Stimulated activated CD8-positive, alpha-beta memory T cell treated with anti-CD3 and anti-CD28 coated beads, Interleukin-7, amount 100 ng/mL, for 4 hours (primary cell): ENCODE measurements around the gene TAB2.

Source experiments
- DNase-seq, 2 donors: peaks; one replicate each; pipeline ENCODE4 v3.0.0-alpha.2; 2020; ENCODE audit warnings: low read depth in 2 of 2

The TAB2 gene

DNA sequence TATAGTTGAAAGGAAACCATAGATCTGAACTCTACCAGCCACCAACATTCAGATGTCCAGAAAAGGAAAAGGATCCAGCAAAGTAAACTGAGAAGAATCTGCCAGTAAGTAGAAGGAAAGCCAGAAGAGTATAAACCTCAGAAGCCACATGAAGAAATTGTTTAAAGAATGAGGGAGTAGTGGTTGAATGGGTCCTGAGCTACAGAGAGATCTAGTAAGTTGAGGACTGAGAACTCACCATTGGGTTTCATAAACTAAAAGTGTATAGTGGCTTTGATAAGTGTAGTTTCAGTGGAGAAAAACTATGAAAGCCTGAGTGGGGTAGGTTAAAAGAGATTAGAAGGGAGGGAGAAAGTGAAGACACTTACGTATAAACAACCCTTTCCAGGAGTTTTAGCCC is 50.6 kb downstream of the TAB2 start:
- DNase-seq: no peak

DNA sequence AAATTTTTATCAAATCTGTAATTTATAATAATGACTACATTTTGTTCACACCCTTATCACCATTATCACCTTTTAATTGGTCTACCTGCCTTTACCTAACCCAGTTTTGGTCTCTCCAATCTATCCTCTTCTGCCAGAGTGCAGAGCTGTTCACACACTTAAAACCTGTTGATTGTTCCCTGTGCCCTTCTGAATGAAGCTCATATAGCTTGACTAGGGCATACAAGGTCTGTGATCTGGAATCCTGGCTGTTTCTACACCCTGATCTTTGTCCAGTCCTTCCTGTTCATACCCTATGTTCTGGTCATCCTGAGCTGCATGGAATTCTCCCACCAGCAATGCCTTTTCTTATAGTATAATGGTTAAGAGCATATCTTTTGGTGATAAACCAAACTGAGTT is 53.6 kb downstream of the TAB2 start:
- DNase-seq: no peak

DNA sequence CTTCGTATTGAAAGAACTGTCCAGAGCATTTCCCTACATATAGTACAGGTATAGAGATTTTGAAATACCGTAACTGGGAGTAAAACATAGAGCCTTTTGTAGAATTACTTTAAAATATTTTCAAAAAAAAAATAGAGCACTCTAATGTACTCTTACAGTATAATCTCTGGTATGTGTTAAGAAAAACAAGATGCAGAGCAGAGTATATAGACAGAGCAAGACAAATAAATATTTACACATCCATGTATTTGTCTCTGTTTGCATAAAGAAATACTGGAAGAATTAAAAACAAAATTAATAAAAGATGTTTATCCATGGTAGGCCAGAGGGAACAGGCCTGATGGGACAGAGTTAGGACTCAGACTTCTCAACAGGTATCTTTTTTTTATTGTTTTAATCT is 54.5 kb downstream of the TAB2 start:
- DNase-seq: no peak

DNA sequence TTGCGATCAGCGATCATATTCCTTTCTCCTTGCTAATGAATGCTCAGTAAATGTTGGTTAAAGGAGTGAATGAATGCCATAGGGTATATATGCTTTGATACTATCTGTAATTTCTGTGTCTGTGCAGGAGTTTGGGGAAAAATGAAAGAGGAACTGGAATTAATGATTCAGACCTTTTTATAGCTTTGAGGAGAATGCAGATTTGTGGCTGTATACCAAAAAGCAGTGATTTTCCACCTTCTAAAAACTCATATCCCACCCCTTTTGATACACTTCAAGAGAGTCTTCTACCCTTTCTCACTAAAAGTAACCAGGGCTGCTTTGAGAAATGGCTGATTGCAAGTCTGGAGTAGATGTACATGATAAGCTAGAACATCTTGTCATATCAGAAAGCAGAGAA is 56.0 kb downstream of the TAB2 start:
- DNase-seq: no peak

DNA sequence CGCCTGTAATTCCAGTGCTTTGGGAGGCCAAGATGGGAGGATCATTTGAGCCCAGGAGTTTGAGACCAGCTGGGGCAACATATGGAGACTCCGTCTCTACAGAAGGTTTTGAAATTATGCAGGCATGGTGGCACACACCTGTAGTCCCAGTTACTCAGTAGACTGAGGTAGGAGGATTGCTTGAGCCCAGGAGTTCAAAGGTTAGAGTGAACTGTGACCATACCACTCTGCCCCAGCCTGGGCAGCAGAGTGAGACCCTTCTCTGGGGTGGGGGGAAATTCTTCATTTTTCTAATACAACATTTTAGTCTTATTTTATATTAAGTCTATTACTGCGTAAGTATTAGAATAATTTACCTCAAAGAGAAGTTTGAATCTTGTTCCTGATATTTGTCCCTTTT is 62.5 kb downstream of the TAB2 start:
- no peak for DNase-seq

DNA sequence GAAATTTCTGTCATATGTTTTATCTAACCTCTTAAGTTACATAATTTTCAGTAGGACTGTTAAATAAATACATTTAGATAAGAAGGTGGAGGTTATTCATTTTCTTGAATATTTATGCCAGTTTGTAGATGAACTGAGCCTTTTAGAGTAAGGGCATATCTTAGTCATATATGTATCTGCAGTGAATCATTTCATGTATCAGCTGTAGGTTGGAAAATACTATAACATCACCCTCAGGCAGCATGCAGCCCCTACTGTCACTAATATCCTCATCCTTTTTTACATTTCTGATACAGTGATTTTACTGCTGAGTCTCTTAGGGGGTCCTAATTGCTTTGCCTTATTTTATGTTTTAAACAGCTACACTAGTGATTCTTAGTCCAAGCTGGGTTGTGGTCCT is 63.0 kb downstream of the TAB2 start:
- no peak for DNase-seq

DNA sequence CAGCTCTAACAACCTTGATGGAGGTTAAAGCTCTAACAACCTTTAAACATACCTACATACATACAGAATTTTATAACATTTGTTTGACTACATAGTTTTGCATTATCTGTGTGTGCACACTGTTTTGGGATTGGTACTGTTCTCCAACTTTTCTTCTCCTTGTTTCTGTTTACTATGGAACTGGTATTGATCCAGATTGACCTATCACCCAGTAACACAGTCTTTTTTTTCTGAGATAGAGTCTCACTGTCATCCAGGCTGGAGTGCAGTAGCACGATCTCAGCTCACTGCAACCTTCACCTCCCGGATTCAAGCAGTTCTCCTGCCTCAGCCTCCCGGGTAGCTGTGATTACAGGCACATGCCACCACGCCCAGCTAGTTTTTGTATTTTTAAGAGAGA is 65.9 kb downstream of the TAB2 start:
- no peak for DNase-seq

DNA sequence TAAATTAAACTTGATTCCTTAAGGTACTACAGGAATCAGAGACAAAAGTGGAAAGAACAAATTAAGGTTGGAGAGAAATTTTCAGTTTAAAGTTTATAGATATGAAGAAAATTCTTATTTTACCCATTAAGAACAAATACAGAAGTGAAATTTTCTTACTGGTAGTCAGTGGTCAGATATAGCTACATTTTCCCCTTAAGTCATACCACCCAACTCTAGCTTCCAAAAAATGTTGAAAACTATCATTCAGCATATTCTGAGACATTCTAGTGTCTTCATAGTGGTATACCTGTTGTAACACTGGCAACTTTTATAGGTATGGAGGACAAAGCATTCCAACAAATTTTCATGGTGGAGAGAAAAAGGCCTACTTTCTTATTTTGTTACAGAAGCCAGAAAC is 67.0 kb downstream of the TAB2 start:
- DNase-seq: no peak

DNA sequence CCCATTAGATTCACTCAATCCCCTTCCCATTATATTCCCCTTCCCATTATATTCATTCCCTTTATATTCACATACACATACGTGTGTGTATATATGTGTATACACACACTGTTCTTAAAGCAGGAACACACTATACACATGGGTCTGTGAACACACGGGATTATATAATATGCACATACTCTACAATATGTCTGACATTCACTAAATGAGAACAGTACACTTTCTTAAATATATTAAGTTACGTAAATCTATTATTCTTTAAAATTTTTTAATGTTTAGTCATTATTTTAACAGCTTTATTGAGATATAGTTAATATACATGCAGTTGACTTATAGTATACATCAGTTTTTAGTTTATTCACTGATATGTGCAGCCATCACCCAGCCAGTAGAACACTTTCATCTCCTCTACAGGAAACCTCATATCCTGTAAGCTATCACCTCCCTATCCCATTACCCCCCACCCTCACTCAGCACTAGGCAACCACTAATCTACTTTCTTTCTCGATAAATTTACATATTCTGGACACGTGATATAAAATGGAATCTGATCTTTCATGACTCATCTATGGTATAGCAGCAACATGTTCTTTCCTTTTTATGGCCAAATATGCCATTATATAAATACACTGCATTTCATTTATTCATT is 68.6 kb downstream of the TAB2 start:
- DNase-seq: no peak

DNA sequence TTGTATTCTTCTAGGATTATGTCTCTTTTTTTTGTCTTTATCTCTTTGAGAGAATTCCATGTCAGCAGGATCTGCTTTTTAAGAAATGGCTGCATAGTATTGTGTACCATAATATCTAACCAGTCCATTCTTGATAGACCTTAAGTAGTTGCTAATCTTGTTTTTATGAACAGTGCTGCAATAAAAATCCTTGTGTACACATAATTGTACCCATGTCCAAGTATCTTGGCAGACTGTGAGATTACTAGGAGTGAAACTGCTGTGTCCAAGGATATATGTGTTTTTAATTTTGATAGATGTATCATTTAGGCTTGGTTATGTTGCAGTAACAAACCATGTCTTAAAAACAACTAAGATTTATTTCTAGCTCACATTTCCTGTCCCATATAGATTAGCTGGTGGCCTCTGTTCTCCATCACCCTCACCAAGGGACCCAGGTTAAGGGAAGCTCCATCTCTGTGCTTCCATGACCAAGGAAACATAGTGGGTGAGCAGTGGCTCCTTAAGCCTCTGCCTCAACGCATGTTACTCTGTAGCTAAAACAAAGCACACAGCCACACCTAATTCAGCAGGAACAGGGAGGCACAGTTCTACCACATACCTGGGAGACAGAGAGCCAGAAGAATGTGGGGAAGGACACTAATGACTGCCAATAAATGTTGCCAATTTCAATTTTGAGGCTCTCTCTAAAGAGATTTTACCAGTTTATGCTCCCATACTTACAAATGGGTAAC is 70.4 kb downstream of the TAB2 start:
- DNase-seq: no peak

DNA sequence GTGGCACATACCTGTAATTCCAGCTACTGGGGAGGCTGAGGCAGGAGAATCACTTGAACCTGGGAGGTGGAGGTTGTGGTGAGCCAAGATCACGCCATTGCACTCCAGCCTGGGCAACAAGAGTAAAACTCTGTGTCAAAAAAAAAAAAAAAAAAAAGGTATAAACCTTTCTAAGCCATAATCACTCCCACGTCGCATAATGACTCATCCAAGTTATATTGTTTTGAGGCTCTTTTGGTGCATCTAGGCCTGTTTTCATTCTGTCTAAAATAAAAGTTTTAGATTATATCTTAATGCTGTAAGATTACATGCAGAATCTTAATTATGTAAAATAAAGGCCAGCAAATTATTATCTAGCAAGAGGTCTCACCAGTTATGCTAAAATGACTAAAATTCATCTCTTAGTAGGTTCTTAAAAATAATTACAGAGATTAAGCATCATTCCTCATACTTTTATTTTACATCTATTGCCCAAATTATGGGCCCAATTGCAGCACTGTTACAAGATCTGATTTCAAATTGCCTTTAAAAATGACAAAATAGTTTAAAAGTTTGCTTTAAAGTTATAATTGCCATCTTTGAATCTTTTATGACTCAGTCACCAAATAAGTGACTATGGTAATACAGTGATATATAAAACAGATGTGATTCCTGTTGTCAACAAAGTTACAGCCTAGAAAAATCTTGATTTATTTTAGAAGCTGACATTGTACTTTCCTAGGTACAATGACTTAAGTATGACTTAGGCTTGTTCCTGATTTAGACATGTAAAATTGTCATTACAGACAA is 72.2 kb downstream of the TAB2 start:
- no peak for DNase-seq

DNA sequence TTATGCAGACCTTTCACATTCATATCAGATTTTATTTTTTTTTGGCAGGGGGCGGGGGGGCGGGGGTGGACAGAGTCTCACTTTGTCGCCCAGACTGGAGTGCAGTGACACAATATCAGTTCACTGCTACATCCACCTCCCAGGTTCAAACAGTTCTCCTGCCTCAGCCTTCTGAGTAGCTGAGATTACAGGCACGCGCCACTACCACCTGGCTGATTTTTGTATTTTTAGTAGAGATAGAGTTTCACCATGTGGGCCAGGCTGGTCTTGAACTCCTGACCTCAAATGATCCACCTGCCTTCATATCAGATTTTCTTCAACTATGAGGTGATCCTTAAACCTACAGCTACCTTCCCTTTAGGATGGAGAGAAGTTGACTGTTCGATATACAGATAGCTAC is 74.6 kb downstream of the TAB2 start:
- DNase-seq: no peak

DNA sequence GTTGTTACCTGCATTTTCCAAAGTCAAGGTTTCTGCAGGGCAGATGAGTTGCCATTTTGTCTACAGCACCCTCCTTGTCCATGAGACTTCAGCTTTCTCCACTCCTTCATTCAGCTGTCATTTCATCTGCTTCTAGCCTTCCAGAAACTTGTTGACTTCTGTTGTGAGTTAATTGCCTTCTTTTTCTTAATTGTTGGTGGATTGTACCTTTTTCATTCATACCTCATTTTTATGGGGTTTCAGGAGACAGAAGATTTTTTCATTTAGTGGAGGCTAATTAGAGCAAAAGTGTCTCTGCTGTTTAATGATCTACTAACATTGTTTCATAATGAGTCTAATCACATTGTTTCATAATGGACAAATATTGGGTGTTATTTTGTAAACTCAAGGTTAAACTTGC is 75.0 kb downstream of the TAB2 start:
- DNase-seq: no peak

DNA sequence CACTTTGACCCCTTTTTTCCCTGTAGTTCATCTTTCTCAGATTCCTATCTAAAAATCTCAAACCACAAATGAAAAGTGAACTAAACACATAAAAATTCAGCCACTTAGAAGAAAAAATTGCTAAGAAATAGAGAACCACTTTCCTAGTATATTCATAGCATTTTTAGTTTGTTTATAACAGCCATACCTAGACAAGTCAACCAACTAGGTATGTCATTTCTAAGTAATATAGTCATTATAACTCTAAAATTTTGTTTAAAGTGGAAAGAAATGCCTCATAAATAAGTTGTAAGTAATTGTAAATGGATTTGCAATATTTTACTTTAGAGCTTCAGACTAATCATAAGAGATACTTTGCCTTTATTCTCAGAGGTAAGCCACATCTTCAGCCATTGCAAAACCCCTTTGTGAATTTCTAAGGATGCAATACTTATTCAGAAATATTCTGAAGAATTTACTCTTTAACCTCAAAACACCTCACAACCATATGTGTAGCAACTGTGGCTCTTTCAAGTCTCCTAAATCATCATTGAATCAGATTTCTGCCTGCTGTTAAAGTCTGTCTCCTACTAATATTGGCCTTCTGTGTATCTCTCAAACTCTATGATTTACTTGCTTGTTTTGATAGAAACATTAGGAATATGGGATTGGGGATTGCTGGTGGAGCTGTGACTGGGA is 75.6 kb downstream of the TAB2 start:
- no peak for DNase-seq

DNA sequence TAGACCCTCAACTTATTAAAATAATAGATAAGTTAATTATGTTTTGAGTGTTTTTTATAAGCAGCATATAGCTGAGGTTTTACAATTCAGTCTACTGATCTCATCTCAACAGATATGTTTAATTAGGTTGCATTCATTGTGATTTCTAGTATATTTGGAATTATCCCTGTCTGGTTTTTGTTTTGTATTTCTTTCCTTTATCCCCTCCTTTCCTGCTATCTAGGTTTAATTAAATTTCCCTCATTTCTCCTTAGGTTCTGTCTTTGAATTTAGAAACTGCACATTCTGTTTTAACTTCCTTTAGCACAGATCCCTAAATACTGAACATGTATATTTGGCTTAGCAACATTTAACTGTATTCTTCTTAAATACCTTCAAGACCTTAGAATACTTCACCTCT is 77.7 kb downstream of the TAB2 start:
- no peak for DNase-seq

DNA sequence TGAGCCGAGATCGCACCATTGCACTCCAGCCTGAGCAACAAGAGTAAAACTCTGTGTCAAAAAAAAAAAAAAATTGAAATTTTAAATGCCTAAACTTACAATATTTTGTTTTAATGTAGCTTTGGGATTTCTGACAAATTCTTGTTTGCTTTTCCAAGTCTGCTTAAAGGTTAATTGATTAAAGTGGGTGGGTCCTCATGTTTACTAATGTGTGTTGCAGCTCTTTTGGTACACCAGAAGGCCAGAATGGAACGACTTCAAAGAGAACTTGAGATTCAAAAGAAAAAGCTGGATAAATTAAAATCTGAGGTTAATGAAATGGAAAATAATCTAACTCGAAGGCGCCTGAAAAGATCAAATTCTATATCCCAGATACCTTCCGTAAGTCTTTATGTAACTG is 79.9 kb downstream of the TAB2 start:
- no peak for DNase-seq

DNA sequence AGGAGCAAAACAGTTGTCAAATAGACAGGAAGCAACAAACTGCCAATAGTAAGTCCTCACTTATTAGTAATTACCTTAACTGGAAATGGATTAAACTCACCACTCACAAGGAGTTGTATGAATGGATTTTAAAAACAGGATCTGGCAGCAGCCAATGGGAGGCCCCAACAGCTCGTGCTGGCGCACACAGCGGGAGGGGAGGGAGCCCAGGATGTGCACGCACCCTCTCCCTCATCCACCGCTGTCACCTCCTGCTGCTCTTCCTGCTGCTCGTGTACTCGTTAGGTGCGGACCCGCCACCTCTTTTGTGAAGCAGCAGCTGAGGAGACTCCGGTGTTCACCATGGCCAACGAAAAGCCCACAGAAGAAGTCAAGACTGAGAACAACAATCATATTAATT is 82.5 kb downstream of the TAB2 start, which contains the start of gene SUMO4:
TSS of gene SUMO4 (plus strand) at position 213 of the 400 bp plus-strand sequence. CDS start at position 343, 130 bp downstream.
- no peak for DNase-seq

DNA sequence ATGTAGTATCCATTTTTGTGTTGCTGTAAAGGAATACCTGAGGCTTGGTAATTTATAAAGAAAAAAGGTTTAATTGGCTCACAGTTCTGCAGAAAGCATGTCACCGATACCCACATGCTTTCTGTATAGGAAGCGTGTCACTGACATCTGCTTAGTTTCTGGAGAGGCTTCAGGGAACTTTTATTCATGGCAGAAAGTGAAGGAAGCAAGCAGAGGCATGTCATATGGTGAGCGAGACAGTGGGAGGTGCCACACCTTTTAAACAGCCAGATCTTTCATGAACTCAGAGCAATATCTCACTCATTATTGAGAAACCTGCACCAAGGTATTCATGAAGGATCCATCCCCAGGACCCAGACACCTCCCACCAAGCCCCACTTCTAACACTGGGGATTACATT is 86.0 kb downstream of the TAB2 start:
- DNase-seq: no peak

DNA sequence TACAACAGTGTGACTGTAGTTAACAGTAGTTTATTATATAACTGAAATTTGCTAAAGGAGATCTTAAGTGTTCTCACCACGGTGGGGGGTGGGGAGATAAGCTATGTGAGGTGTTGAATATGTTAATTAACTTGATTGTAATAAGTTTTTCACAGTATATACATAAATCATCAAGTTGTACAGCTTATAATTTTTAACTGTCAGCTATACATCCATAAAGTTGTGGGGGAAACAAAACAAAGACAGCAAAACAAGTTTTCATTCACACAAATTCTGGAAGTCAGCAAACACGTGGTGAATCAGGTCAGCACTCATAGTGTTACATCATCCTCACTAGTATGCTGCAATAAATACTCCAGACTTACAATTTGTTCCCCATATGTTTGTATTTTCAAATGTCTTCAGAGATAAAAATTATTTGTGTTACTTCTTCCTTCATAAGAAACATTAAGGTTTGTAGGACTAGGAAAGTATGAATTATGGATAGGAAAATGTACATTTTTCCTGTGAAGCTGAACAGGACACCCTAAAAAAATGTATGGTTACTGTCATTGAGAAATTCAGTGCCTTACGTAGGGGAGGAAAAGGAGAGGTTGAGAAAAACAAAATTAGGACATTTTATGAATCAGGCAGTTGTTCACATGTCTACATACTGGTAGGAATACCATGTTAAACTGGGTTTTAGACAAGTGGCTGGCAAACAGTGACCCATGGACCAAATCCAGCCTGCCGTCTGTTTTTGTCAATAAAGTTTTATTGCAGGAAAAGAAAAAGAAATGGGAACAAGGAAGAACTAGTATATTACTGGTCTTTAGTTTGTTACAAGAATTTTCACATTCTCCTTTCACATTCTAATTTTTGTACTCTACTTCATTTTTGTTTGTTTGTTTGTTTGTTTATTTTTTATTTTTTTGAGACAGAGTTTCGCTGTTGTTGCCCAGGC is 88.6 kb downstream of the TAB2 start:
- no peak for DNase-seq

DNA sequence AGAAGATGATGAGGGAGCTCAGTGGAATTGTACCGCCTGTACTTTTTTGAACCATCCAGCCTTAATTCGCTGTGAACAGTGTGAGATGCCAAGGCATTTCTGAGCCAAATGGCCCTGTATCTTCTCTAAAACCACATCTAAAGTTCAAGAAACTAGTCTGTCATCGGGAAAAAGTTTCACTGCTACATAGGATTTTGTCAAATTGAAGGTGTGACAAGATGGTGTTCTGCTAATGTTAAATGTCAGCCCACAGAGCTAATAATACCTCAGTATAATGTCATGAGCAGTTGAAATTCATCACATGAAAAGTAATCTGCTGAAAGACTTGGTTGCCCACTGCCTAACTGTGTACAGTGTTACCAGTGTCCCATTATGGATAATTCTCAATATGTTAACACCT is 92.1 kb downstream of the TAB2 start:
- DNase-seq: no peak

DNA sequence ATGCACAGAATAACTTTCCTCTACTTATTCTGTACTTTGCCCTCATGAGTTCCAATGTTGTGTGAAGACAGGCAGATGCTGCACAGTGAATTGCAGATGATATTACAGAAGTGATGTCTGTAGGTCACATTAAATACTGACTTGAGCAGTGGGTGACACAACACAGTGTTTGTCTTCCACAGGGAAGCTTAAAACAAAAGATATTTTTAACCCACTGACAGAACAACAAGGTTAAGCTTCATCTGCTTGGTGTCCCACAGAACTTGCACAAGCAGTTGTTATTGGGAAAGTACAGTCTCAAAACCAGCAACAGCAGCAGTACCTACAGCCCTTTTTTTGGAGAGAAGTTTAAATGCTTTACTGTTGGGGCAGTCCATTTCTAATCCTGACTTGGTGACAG is 93.0 kb downstream of the TAB2 start:
- no peak for DNase-seq
